ENCODE measurements around the gene NARF.

The NARF gene

GRCh38 chr17:82434216-82434565 is 24.4 kb upstream of the NARF start:
- no peak for DNase-seq

- no peak for DNase-seq
Observed at GRCh38 chr17:82435103-82435502, 23.4 kb upstream of the NARF start.

GRCh38 chr17:82435601-82436583 is 22.6 kb upstream of the NARF start:
- no peak for DNase-seq

GRCh38 chr17:82436601-82437324 is 21.8 kb upstream of the NARF start:
- DNase-seq: no peak

GRCh38 chr17:82437325-82437668 is 21.2 kb upstream of the NARF start:
- DNase-seq: no peak

- DNase-seq: no peak
Observed at GRCh38 chr17:82438401-82439193, 19.9 kb upstream of the NARF start.

- DNase-seq: no peak
Observed at GRCh38 chr17:82439194-82439828, 19.2 kb upstream of the NARF start.

- DNase-seq: no peak
Observed at GRCh38 chr17:82439829-82440365, 18.6 kb upstream of the NARF start.

- DNase-seq: no peak
Observed at GRCh38 chr17:82440469-82440981, 18.0 kb upstream of the NARF start.

GRCh38 chr17:82440991-82441627 is 17.4 kb upstream of the NARF start:
- no peak for DNase-seq

- DNase-seq: no peak
Observed at GRCh38 chr17:82441691-82442487, 16.7 kb upstream of the NARF start.

GRCh38 chr17:82442643-82443464 is 15.7 kb upstream of the NARF start:
- no peak for DNase-seq

GRCh38 chr17:82443465-82444283 is 14.9 kb upstream of the NARF start:
- no peak for DNase-seq

GRCh38 chr17:82444284-82444893 is 14.2 kb upstream of the NARF start:
- no peak for DNase-seq

GRCh38 chr17:82444941-82445521 is 13.5 kb upstream of the NARF start:
- DNase-seq: no peak

GRCh38 chr17:82445542-82445941 is 13.0 kb upstream of the NARF start:
- no peak for DNase-seq

GRCh38 chr17:82446124-82446523 is 12.4 kb upstream of the NARF start:
- DNase-seq: no peak

GRCh38 chr17:82446649-82447048 is 11.9 kb upstream of the NARF start:
- DNase-seq: no peak

Data from SIG-M5 (cell line).